ENCODE data around the gene KRT10.
"Not testable (repeated sequence)": the region's sequence is repeated elsewhere in the genome, so short reads cannot be mapped to it uniquely, and the experiment has no call there.

The KRT10 gene

DNA sequence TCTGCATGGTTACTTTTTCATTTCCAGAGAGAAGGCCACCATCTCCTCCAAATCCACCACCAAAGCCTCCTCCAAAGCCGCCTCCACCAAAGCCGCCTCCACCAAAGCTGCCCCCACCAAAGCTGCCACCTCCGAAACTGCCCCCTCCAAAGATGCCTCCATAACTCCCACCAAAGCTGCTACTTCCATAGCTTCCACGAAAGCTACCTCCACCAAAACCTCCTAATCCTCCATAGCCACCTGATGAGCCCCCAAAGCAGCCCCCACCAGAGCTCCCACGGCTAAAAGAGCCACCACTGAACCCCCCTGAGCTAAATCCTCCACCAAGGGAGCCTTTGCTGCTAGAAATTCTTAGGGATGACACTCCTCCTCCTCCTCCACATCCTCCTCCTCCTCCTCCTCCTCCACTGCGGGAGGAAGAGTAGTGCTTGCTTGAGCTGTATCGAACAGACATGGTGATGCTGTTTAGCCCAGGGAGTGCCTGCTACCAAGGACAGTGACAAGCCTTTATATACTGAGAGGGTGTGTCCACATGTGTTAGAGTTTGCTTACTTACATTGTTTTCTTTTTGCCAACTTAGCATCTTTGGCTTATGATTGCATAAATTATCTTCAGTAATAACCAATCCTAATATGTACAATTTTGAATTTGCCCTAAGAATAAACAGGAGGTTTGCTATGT, at the start of gene KRT10:
Gene KRT10, minus strand, starts transcription at position 483 of the 681 bp plus-strand sequence. Its CDS starts 29 bp downstream, at position 454.
- no peak within 1 kb of the TSS for H3K4me3 Mint-ChIP-seq
- H3K27me3 Mint-ChIP-seq, result peaks cover 15% of the 10 kb centered on the region
- H3K27ac Mint-ChIP-seq, result no peak within 1 kb of the TSS
- peaks cover 24% of the 10 kb centered on the region for H3K4me1 Mint-ChIP-seq
- peaks cover 2% of the 10 kb centered on the region for H3K9me3 Mint-ChIP-seq
- no peak for ATAC-seq
- peaks cover 34% of the 10 kb centered on the region for H3K36me3 Mint-ChIP-seq

DNA sequence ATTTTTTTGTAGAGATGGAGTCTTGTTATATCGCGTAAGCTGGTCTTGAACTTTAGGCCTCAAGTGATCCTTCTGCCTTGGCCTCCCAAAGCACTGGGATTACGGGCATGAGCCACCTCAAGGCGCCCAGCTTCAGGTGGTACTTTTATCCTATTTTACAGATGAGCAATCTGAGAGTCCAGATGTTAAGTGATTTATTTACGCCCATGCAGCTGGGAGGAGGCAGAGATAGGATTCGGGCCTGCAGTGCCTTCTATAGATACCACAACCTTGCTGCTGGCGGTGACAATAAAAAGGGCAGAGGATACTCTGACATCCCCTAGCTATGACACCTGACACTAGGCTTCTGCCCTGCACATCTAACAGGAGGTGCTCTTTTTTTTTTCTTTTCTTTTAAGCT, 48.9 kb upstream of the KRT10 start:
- Mint-ChIP-seq H3K4me3 (no peak overlapping the region), H3K27ac (no peak overlapping the region), H3K27me3 (peaks cover 44% of the 10 kb centered on the region), H3K9me3 (no peaks in the 10 kb centered on the region), H3K4me1 (no peaks in the 10 kb centered on the region), H3K36me3 (no peaks in the 10 kb centered on the region)
- no peak for ATAC-seq

DNA sequence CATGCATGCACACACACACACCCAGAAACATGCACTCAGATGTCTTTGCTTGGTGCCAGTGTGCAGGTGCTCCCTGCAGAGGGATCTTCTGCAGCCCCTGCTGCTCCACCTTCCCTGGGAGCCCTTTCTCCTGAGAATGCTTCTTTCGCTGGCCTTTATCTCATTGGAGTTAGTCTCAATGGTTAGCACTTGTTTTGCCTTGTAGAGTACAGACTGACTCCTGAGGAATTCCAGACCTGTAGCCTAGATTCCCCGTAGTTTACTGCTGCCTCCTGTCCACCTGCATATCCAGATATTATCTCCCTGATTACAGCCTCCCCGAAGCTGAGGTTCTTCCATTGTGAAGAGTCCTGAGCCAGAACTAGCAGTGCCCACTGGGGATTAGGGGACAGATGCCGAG, 47.7 kb upstream of the KRT10 start:
- no peak for ATAC-seq
- Mint-ChIP-seq H3K36me3 (no peaks in the 10 kb centered on the region), H3K4me1 (no peaks in the 10 kb centered on the region), H3K27ac (no peak overlapping the region), H3K27me3 (peaks cover 44% of the 10 kb centered on the region), H3K9me3 (no peaks in the 10 kb centered on the region), H3K4me3 (no peak overlapping the region)

DNA sequence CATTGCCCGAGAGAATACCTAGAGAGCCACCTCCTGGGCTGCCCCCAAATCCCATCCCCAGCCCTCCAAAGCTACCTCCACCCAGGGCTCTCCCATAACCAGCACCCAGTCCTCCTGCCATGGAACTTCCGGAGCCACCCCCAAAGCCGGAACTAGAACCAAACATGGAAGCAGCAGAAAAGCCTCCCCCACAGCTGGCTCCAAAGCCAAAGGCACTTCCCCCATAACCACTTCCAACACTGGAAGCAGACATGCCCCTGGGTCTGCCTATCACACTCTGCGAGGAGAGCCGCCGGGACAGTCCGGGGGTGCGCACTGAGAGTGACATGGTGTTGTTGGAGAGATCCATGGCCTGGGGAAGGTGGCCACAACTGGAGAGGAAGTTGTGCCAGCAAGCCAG, 44.4 kb upstream of the KRT10 start, which contains the start of gene KRT12:
Gene KRT12, minus strand, starts transcription at position 386 of the 400 bp plus-strand sequence. Its CDS starts 37 bp downstream, at position 349.
- Mint-ChIP-seq H3K4me3 (no peak within 1 kb of the TSS), H3K27me3 (peaks cover 60% of the 10 kb centered on the region), H3K4me1 (no peaks in the 10 kb centered on the region), H3K36me3 (no peaks in the 10 kb centered on the region), H3K27ac (no peak within 1 kb of the TSS), H3K9me3 (no peaks in the 10 kb centered on the region)
- no peak for ATAC-seq

DNA sequence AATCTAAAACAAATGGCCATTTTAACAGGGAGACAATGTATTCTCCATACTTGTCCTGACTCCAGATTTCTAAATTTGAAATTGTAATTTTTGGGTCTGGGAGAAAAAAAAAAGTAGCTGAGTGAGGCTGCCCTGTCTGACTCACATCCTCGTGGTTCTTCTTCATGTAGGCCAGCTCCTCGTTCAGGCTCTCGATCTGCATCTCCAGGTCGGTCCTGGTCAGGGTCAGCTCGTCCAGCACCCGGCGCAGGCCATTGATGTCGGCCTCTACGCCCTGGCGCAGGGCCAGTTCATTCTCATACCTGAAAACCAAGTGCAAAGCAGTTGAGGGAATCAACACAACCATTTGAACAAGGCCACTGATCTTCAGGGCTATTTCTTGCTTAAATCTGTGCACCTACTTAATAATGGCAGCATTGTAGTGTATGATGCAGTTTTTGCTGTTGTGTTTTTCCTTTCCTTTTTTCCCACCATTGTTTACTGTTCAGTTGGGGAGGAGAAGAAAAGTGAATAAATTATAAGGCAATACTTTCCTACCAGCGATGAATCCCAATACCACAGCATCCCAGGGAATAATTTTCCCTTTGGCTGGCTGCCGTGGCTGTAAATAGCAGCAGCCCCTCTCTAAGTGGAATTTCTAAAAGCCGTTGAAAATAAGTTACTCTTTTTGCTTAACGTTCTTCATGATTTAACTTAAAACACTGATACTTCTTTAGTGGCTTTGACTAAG, 42.4 kb upstream of the KRT10 start:
- H3K4me3 Mint-ChIP-seq, result no peak overlapping the region
- H3K4me1 Mint-ChIP-seq, result no peaks in the 10 kb centered on the region
- no peak overlapping the region for H3K27ac Mint-ChIP-seq
- H3K36me3 Mint-ChIP-seq, result no peaks in the 10 kb centered on the region
- H3K9me3 Mint-ChIP-seq, result no peaks in the 10 kb centered on the region
- ATAC-seq, result no peak
- H3K27me3 Mint-ChIP-seq, result peaks cover 49% of the 10 kb centered on the region

DNA sequence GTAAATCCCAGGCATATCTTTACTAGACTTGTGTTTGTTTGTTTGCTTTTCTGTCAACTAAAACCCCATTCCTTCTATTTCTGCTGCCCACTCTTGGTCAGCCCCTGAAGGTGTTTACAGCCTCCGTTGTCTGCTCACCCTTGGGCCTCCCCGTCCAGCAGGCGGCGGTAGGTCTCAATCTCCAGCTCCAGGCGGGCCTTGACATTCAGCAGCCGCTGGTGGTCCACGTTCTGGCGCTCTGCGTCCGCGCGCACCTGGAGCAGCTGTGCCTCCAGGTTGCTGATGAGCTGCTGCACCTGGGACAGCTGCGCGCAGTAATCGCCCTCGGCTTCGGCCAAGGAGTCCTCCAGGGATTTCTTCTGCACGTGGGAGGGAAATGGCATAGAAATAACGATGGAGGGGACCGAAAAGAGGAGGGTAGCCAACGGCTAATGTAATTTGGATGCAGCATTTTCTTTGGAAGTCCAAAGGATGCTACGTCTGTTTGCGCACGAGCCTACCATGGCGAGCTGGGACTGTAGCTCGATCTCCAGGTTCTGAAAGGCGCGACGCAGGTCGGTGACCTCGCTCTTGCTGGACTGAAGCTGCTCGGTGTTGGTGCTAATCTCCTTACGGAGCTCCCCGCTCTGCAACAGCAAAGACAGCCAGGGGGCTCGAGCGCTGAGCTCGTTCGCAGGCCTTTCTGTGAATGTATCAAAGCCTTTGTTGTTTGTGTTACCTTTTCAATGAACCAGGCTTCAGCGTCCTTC, 40.7 kb upstream of the KRT10 start:
- Mint-ChIP-seq H3K27me3 (peaks cover 41% of the 10 kb centered on the region), H3K4me1 (no peaks in the 10 kb centered on the region), H3K36me3 (no peaks in the 10 kb centered on the region), H3K27ac (no peak overlapping the region), H3K4me3 (no peak overlapping the region), H3K9me3 (no peaks in the 10 kb centered on the region)
- ATAC-seq, result no peak

DNA sequence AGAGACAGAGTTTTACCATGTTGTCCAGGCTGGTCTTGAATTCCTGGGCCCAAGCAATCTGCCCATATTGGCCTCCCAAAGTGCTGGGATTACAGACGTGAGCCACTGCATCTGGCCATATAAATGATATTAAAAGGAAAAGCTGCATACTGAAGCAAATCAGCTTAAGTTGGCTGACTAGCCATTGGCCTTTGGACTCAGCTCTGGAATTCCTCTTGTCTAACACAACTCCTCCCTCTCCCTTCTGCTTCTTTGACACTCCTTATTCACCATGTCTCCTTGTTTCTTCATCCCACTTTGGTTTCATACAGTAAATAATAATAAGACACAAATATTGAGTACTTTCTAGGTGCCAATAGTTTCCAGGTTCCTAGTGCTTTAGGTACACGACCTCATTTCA, 37.1 kb upstream of the KRT10 start:
- peaks cover 30% of the 10 kb centered on the region for H3K27me3 Mint-ChIP-seq
- H3K4me3 Mint-ChIP-seq, result no peak overlapping the region
- no peaks in the 10 kb centered on the region for H3K9me3 Mint-ChIP-seq
- H3K4me1 Mint-ChIP-seq, result no peaks in the 10 kb centered on the region
- H3K27ac Mint-ChIP-seq, result no peak overlapping the region
- H3K36me3 Mint-ChIP-seq, result no peaks in the 10 kb centered on the region
- ATAC-seq, result no peak

DNA sequence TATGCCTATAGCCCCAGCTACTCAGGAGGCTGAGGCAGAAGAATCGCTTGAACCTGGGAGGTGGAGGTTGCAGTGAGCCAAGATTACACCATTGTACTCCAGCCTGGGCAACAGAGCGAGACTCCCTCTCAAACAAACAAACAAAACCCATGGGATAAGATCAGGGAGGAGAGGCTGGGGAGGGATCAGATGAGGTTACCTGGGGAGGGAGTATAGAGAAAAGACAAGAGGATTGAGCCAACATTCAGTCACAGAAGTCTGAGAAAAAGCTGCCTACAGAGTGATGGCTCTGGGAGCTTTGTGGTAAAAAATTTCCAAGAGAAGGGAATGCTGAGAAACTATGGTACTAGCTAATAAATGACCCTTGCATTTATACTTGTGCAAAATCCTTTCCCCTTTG, 36.3 kb upstream of the KRT10 start:
- not testable (repeated sequence) for H3K4me3 Mint-ChIP-seq, H3K36me3 Mint-ChIP-seq

DNA sequence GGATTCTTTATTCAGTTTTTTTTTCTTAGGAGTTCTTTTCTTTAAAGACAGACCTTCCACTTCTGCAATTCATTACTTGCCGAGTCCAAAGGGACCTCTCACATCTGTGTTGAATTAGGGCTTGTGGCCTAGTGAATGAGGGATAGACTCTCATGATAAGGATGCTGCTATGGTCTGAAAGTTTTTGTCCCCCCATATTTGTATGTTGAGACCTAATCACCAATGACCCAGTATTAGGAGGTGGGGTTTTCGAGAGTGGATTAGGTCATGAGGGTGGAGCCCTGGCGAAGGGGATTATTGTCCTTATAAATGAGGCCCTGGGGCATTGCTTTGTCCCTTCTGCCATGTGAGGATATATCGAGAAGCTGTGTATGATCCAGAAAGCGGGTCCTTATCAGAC, 35.1 kb upstream of the KRT10 start:
- ATAC-seq, result no peak
- H3K4me3 Mint-ChIP-seq, result no peak overlapping the region

More for the DNA sequence above, 36.3 kb upstream of the KRT10 start:
- ATAC-seq, H3K27ac Mint-ChIP-seq, H3K4me1 Mint-ChIP-seq, H3K9me3 Mint-ChIP-seq: not testable (repeated sequence)
- peaks cover 27% of the 10 kb centered on the region for H3K27me3 Mint-ChIP-seq

DNA sequence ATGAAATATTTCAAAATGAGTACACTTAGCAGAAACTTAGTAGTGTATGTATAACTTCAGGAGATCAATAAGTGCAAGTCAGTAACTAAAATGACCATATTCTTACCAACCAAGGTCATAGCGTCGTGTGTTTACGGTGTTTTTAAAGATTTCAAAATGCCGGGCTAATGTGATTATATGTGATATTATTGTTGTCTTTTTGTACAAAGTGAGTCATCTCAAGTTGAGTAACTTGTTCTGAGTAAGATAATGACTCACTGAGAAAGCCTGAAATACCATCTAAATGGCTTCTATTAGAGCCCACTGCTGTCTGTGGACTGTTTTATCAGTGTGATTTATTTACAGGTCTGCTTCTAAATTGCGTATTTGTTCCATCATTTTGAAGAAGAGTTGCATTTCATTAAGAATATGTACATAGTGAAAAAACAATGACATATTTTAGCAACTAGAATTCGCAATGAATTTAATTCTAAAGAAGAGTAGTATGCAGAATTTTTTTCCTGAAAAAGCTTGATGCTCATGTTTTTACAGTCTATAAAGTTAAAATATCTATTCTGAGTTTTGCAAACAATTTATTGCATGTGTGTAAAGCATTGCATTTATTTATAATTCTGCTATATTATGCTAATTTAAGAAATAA, 31.9 kb upstream of the KRT10 start:
- ATAC-seq, result no peak
- Mint-ChIP-seq H3K27ac (no peak overlapping the region), H3K9me3 (no peaks in the 10 kb centered on the region), H3K4me3 (no peak overlapping the region), H3K36me3 (no peaks in the 10 kb centered on the region), H3K4me1 (no peaks in the 10 kb centered on the region), H3K27me3 (peaks cover 25% of the 10 kb centered on the region)

More for the DNA sequence above, 35.1 kb upstream of the KRT10 start:
- Mint-ChIP-seq H3K4me1 (no peaks in the 10 kb centered on the region), H3K27ac (no peak overlapping the region), H3K27me3 (peaks cover 21% of the 10 kb centered on the region), H3K36me3 (no peaks in the 10 kb centered on the region), H3K9me3 (no peaks in the 10 kb centered on the region)

DNA sequence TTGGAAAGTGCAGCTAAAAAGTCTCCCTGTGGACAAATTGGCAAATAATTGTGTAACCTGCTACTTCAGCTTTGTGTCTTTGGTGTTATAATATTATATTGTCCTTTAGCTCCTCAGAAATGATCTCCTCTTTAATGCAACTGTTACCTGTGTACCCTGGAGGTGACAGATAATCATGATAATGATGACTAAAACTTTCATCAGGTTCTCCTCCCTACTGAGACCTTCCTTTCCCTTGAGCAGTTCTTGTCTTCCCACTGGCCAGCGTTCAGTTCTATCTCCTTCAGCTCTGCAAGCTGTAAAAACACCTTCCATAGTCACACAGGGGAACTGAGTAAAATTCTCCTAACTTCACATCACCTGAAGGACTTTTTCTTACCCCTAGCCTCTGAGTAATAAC, 29.9 kb upstream of the KRT10 start:
- no peaks in the 10 kb centered on the region for H3K36me3 Mint-ChIP-seq
- no peaks in the 10 kb centered on the region for H3K4me1 Mint-ChIP-seq
- peaks cover 25% of the 10 kb centered on the region for H3K27me3 Mint-ChIP-seq

DNA sequence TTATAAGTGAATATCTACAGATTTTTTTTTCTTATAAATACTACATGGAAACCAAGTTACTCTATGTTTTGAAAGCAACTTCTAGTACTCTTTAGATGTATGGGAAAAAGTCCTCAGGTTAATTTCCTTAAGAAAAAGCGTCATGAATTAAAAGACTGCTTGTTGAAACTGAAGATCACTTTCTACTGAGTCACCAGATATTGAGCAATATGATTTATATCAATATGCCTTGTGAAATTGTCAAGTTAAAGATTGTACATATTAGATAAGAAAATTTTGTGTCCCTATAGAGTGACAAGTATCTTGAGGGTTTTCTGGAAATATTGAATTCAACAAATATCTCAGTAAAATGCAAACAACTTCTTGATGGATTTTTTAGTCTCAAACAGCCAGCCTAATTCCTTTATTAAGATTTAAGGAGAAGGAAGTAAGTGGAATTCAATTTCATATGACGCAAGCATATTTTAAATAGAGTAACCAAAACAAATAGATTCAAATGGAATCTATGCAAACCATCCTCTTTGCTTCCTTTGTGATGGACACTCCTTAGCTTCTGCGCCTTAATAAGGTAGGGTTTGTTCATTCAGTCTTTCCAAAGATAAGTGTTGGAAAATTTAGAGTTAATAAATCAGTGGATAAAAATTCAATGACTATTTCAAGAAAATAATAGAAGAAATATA, 28.0 kb upstream of the KRT10 start:
- Mint-ChIP-seq H3K36me3 (no peaks in the 10 kb centered on the region), H3K27ac (no peak overlapping the region), H3K27me3 (peaks cover 33% of the 10 kb centered on the region), H3K4me3 (no peak overlapping the region), H3K4me1 (no peaks in the 10 kb centered on the region), H3K9me3 (no peaks in the 10 kb centered on the region)
- no peak for ATAC-seq

More for the DNA sequence above, 29.9 kb upstream of the KRT10 start:
- ATAC-seq, result no peak
- Mint-ChIP-seq H3K9me3 (no peaks in the 10 kb centered on the region), H3K27ac (no peak overlapping the region), H3K4me3 (no peak overlapping the region)

DNA sequence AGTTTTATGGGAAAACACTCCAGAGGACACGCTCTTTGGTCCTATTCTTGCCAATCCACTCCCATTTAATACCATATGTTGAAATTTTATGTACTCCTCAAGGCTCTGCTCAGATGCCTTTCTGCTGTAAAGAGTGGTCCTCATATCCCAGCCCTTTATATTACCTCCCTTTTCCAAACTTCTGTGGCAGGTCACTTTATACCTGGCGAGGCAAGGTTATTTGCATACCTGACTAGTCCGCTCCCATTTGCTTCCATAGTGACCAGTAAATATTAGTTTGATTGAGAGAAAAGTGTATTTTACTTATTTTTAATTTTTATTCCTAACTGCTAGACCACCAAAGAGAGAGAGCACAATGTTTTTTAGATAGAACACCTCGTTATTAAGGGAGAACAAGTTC, 27.3 kb upstream of the KRT10 start:
- H3K9me3 Mint-ChIP-seq, result no peaks in the 10 kb centered on the region
- ATAC-seq, result no peak

DNA sequence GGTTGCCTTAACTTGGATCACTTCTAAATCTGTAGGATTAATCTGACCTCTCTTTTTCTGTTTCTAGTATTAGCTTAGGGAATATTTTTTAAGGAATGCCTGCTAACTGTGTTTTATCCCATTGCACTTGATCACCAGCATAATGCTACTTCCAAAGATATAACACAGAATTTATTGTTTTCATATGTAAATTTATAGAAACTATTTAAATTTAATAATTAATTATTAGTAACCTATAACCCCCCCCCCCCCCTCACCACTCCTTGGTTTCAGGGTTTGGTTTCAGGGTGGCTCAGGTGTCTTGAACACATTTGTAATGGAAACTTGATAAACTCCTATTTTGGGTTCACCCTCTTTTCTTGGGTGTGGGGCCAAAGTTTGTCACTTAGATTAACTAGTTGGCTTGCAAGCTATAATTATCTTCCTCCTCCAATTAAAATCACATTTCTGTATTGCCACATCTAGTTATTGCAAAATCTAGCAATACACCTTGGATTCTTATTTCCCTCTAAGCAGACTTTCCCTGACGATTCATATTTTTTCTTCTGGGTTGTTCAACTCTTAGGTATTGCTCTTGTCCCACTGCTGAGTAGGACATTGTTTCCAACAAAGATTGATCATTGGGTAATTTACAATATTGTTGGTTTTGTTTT, 26.3 kb upstream of the KRT10 start:
- no peaks in the 10 kb centered on the region for H3K9me3 Mint-ChIP-seq
- ATAC-seq, result no peak
- H3K27ac Mint-ChIP-seq, result no peak overlapping the region
- H3K27me3 Mint-ChIP-seq, result peaks cover 44% of the 10 kb centered on the region
- no peaks in the 10 kb centered on the region for H3K36me3 Mint-ChIP-seq
- H3K4me3 Mint-ChIP-seq, result no peak overlapping the region
- no peaks in the 10 kb centered on the region for H3K4me1 Mint-ChIP-seq

More for the DNA sequence above, 27.3 kb upstream of the KRT10 start:
- peaks cover 40% of the 10 kb centered on the region for H3K27me3 Mint-ChIP-seq
- H3K4me3 Mint-ChIP-seq, result no peak overlapping the region
- no peak overlapping the region for H3K27ac Mint-ChIP-seq
- no peaks in the 10 kb centered on the region for H3K4me1 Mint-ChIP-seq
- no peaks in the 10 kb centered on the region for H3K36me3 Mint-ChIP-seq
